Inflammatory macrophage treated with lipopolysaccharide for 4 hours (primary cell): ENCODE data around the gene FAIM2.

Experiments used
- DNase-seq: peaks from one replicate; pipeline ENCODE4 v3.0.0-alpha.2; 2020

The FAIM2 gene

DNA sequence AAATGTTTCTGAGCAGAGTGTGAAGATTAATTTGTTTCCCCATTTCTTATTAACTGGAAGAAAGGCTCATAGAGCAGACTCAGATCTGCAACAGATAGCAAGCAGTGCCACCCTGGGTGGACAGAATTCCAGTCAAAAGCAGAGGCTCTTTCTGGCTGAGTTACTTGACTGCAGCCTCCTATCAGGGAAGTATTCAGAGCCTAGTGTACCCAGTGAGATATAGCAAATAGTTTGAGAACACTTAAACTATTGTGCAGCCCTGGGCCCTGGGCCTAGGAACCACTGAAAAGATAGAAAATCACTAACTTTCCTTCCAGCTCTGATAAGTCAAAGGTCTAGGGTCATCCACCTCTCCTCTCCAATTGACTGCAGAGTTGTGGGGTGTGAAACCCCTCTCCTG lies 35.6 kb upstream of the FAIM2 start:
- DNase-seq: no peak

- no peak for DNase-seq
Observed at GRCh38 chr12:49937639-49938300, 34.1 kb upstream of the FAIM2 start.

DNA sequence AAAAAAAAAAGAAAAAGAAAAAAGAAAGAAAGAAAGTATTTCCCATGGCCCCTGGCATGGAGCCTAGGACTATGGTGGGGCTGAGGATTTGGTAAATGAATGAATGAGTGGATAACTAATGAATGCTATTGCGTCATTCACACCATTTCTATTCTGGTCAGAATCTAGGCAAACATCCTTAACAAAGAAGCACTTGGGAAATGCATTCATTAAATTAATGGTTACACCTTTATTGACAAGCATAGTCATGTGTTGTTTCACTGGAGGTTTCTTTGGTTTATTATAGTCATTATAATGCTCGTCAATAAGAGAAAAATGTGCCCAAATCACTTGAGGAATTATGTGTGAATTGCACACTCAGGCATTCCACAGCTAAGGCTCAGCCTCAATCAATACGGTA lies 33.2 kb upstream of the FAIM2 start:
- no peak for DNase-seq

- DNase-seq: no peak
Observed at GRCh38 chr12:49934505-49934904, 30.8 kb upstream of the FAIM2 start.

GRCh38 chr12:49933796-49934195 lies 30.1 kb upstream of the FAIM2 start:
- no peak for DNase-seq

- DNase-seq: no peak
Observed at GRCh38 chr12:49932533-49933130, 28.9 kb upstream of the FAIM2 start.

DNA sequence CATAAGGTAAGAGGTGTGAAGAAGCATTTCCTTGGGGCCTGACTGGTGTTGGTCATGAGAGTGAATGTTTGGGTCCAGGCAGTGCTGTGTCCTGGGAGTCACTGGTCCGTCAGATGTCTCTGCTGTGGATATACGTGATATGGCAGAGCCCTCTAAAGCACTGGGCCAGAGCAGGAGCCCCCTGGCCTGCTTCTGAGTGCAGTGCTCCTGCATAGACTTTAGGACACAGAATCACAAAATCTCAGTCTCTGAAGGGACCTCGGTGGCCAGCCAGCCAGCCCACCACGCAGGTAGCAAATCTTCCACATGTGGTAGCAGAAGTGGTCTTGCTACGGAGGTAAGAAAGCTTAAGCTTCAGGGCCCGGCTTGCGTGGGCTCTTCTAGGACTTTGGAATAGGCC lies 28.3 kb upstream of the FAIM2 start:
- no peak for DNase-seq

DNA sequence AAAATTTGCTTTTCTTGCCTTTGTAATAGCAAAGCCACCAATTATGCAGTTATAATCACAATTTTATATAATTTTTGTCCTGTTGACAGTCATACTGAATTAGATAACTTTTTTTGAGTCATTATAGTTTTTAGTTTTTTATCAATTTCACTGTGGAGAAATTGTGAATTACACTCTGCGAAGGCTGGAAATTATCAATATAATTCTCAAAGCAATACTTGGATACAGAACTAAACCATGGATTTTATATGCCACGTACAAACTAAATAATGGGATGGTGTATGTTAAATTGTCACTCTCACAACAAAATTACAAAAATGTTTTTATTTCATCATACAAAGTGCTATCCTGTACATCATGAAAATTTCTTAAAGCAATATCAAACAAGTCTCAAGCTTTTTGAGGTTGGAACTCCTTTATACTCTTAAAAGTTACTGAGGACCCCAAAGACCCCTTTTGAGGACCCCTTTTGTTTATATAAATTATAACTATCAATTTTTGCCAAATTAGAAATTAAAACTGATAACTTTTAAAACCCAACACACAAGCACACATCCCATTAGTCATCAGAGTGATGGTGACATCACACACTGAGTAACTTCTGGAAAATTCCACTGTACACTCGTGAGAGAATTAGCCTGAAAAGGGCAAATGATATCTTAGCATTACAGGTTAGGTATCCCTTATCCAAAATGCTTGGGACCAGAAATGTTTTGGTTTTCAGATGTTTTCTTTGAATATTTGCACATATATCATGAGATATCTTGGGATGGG lies 27.0 kb upstream of the FAIM2 start:
- peak; percentile 87 for DNase-seq

- no peak for DNase-seq
Observed at GRCh38 chr12:49929581-49929980, 25.9 kb upstream of the FAIM2 start.

DNA sequence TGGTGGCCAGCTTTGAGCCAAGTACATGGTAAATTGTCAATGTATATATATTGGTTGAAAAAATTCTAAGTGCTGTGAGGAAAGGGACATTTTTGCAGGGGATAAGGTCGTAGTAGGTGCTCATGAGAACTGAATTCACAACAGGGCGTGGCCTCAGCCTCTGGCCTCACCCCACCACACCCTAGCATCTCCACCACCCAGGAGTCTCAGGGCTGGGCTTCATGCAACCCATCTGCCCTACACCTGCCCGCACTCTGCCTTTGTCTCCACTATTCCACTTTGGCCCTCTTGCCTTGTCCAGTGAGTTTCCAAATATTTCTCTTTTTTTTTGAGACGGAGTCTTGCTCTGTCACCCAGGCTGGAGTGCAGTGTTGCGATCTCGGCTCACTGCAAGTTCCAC lies 24.8 kb upstream of the FAIM2 start:
- DNase-seq: no peak

DNA sequence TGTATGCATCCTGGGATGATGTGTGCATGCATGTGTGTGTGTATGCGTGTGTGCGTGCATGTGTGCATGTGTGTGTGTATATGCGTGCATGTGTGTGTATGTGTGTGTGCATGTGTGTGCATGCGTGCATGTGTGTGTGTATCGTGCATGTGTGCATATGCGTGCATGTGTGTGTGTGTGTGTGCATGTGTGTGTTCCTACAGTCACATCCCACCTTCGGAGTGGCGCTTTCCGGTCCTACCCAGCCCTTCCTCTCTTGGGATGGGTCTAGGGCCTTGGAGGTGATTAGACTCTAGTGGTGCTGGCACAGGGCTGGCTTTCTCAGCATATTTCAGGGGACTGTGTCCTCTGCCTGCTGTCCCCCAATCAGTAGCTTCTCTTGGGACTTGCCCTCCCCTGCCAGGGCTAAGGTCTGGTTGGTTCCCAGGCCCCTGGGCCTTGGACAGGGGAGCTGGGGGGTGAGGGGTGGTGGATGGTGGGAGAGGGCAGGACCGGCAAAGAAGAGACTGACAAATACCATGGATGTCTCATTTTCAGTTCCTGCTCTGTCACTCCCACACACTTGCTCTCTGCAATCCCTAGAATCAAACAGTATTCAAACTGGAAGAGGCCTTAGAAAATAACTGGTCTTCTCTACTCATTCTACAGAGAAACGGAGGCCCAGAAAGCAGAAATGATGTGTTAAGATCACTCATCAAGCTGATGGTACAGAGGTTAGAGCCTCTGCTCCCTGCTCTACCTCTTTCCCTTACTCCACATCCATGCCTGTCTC lies 21.9 kb upstream of the FAIM2 start:
- peak; percentile 80 for DNase-seq

DNA sequence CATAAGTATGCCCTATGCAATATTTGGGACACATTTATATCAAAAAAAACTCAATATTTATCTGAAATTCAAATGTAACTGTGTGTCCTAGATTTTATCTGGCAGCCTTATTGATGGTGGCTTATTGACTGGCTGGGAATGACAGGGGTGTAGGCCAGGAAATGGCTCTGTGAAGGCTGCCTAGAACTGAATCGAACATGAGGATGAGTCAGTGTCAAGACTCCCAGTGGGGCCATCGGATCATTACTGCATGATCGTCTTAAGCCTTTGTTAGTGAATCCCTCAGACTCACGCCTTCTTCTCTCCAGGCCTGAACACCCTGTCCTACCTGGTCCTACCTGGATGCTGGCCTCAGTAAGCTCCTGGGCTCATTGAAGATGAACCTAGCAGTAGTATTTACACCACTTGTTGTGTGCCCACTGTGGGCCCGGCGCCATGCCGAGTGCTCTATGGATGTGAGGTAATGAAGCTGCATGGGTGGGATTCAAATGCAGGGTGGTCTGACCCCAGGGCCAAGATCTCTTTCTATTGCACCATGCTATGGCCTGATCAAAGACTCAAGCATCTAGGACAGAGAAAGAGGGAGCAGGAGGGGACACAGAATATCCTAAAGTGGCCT lies 21.0 kb upstream of the FAIM2 start:
- DNase-seq: no peak

- DNase-seq: no peak
Observed at GRCh38 chr12:49923880-49924556, 20.3 kb upstream of the FAIM2 start.

- no peak for DNase-seq
Observed at GRCh38 chr12:49923035-49923644, 19.4 kb upstream of the FAIM2 start.

GRCh38 chr12:49922349-49923034 lies 18.8 kb upstream of the FAIM2 start:
- no peak for DNase-seq

DNA sequence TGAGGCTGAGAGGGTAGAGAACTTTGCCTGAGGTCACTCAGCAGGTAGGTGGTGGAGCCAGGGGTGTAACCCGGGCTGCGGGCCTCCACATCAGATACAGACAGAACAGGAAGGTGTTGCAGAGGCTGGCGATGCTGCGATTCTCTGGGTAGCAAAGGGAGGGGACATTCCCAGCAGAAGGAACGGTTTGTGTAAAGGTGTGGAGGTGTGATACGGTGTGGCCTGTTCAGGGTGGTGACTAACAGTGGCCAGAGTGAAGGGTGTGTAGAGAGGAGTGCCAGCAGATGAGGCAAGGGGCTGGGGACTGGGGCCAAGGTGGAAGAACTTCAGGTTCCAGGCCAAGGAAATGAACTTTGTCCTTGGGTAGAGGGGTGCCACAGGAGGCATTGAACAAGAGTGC lies 18.2 kb upstream of the FAIM2 start:
- no peak for DNase-seq

GRCh38 chr12:49921299-49921698 lies 17.6 kb upstream of the FAIM2 start:
- no peak for DNase-seq

DNA sequence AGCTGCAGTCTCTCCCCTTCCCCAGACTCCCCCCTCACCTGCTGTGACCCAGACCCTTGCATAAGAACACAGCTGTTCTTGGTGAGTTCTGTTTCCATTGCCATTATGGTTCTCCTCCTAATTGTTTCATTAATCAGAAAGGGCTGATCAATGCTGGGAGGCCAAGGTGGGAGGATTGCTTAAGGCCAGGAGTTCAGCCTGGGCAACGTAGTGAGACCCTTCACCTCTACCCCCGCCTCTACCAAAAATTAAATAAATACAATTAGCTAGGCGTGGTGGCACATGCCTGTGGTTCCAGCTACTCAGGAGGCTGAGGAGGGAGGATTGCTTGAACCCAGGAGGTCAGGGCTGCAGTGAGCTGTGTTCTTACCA lies 17.2 kb upstream of the FAIM2 start:
- no peak for DNase-seq

- DNase-seq: peak; percentile 79
Observed at GRCh38 chr12:49920241-49920914, 16.7 kb upstream of the FAIM2 start.

GRCh38 chr12:49917788-49918173 lies 14.1 kb upstream of the FAIM2 start:
- no peak for DNase-seq
